HEK293 (cell line): ENCODE results near the gene TRIM56.
"Not testable (repeated sequence)": the region's sequence is repeated elsewhere in the genome, so short reads cannot be mapped to it uniquely, and the experiment has no call there.

ENCODE experiments used
- CTCF ChIA-PET: fragments of 350-600 bp; formaldehyde crosslinking; extraction: SDS; loops from one replicate; lab custom pipeline; 2021; ENCODE audit warnings: antibody characterized with exemption; lab: Yijun Ruan, JAX
- POLR2A ChIA-PET: fragments of 300-600 bp; formaldehyde crosslinking; extraction: SDS; loops from one replicate; lab custom pipeline; 2020; ENCODE audit warnings: antibody characterized with exemption, inconsistent platforms; lab: Yijun Ruan, JAX
- H3K27ac ChIP-seq: fragments of 200-500 bp; sonication (Bioruptor generic); 2 replicates; pipeline ENCODE4 v1.5.1; 2014; ENCODE audit warnings: low read depth, low read length, control low read depth, inconsistent platforms; ENCODE audit errors: extremely low read depth
- H3K36me3 ChIP-seq, 2 experiments: fragments of 200-500 bp in 1 of 2; sonication (Bioruptor generic) in 1 of 2; 1 replicate in 1 of 2; 2 replicates in 1 of 2; pipeline ENCODE4 v1.5.1; 2014 to 2017; ENCODE audit warnings: inconsistent platforms in 2 of 2, low read length in 2 of 2; ENCODE audit not compliant: control insufficient read depth in 2 of 2, insufficient read depth in 1 of 2
- H3K4me1 ChIP-seq: fragments of 200-500 bp; sonication (Bioruptor generic); 2 replicates; pipeline ENCODE4 v1.5.1; 2014; ENCODE audit warnings: mild to moderate bottlenecking, low read length, inconsistent platforms; ENCODE audit not compliant: control insufficient read depth, insufficient read depth
- H3K4me3 ChIP-seq: 2 replicates; pipeline ENCODE4 v1.5.1; 2011; ENCODE audit warnings: low read depth, mild to moderate bottlenecking, control low read depth, low read length, moderate library complexity
- H3K9me3 ChIP-seq: fragments of 200-500 bp; sonication (Bioruptor generic); 2 replicates; pipeline ENCODE4 v1.5.1; 2014; ENCODE audit warnings: low read depth, low read length, inconsistent platforms; ENCODE audit not compliant: control insufficient read depth, insufficient read depth
- EGR2 ChIP-seq: fragments of 450-650 bp; formaldehyde crosslinking; IDR thresholded peaks from 2 replicates; pipeline ENCODE4 v1.5.1; 2016; ENCODE audit warnings: low read depth, missing biosample characterization, missing genetic modification characterization
- GLI2 ChIP-seq: fragments of 450-650 bp; formaldehyde crosslinking; IDR thresholded peaks from 2 replicates; pipeline ENCODE4; 2017; ENCODE audit warnings: missing biosample characterization, missing genetic modification characterization, low read depth, borderline replicate concordance
- HOXA7 ChIP-seq: sonication (generic); formaldehyde crosslinking; IDR thresholded peaks from 2 replicates; pipeline ENCODE4 v1.8.1; 2022; ENCODE audit warnings: missing genetic modification reagents, borderline replicate concordance
- HOXD13 ChIP-seq: sonication (generic); formaldehyde crosslinking; IDR thresholded peaks from 2 replicates; pipeline ENCODE4 v1.8.0; 2022; ENCODE audit warnings: missing genetic modification reagents, borderline replicate concordance
- PRDM1 ChIP-seq: fragments of 450-650 bp; formaldehyde crosslinking; IDR thresholded peaks from 2 replicates; pipeline ENCODE4; 2016; ENCODE audit warnings: missing biosample characterization, missing genetic modification characterization
- ZFHX2 ChIP-seq: fragments of 450-650 bp; formaldehyde crosslinking; conservative IDR thresholded peaks from 2 replicates; pipeline ENCODE4 v1.5.1; 2016; ENCODE audit warnings: missing biosample characterization, missing genetic modification characterization
- ZIC2 ChIP-seq: fragments of 450-650 bp; formaldehyde crosslinking; IDR thresholded peaks from 2 replicates; pipeline ENCODE4 v1.5.1; 2016; ENCODE audit warnings: missing biosample characterization, missing genetic modification characterization
- ZNF10 ChIP-seq: fragments of 450-650 bp; formaldehyde crosslinking; IDR thresholded peaks from 2 replicates; pipeline ENCODE4 v1.5.1; 2017; ENCODE audit warnings: missing biosample characterization, missing genetic modification characterization
- ZNF132 ChIP-seq: fragments of 450-650 bp; formaldehyde crosslinking; IDR thresholded peaks from 2 replicates; pipeline ENCODE4 v1.5.1; 2017; ENCODE audit warnings: missing biosample characterization, missing genetic modification characterization, borderline replicate concordance
- ZNF324 ChIP-seq: fragments of 450-650 bp; formaldehyde crosslinking; IDR thresholded peaks from 2 replicates; pipeline ENCODE4 v1.5.1; 2016; ENCODE audit warnings: missing biosample characterization, missing genetic modification characterization
- ZNF473 ChIP-seq: fragments of 450-650 bp; formaldehyde crosslinking; IDR thresholded peaks from 2 replicates; pipeline ENCODE4 v1.5.1; 2017; ENCODE audit warnings: missing biosample characterization, missing genetic modification characterization
- ZNF76 ChIP-seq: fragments of 450-650 bp; formaldehyde crosslinking; IDR thresholded peaks from 2 replicates; pipeline ENCODE4; 2016; ENCODE audit warnings: low read depth, missing biosample characterization, missing genetic modification characterization, borderline replicate concordance
- ZXDB ChIP-seq: fragments of 450-650 bp; formaldehyde crosslinking; IDR thresholded peaks from 2 replicates; pipeline ENCODE4 v1.5.1; 2016; ENCODE audit warnings: missing biosample characterization, missing genetic modification characterization
- TF ChIP-seq, protein P1 (sequence below): fragments of 450-650 bp; formaldehyde crosslinking; IDR thresholded peaks from 2 replicates; pipeline ENCODE4 v1.5.1; 2017; ENCODE audit warnings: missing biosample characterization, missing genetic modification characterization
- TF ChIP-seq, protein P2 (sequence below): fragments of 450-650 bp; formaldehyde crosslinking; IDR thresholded peaks from 2 replicates; pipeline ENCODE4 v1.5.1; 2016; ENCODE audit warnings: missing biosample characterization, missing genetic modification characterization
- TF ChIP-seq, protein P3 (sequence below): fragments of 450-650 bp; formaldehyde crosslinking; optimal IDR thresholded peaks from 2 replicates; pipeline ENCODE3; 2016; ENCODE audit warnings: missing biosample characterization, mild to moderate bottlenecking, missing genetic modification characterization
- TF ChIP-seq, protein P4 (sequence below): fragments of 450-650 bp; formaldehyde crosslinking; IDR thresholded peaks from 2 replicates; pipeline ENCODE4 v1.5.1; 2016; ENCODE audit warnings: missing biosample characterization, missing genetic modification characterization

TRIM56 gene

DNA sequence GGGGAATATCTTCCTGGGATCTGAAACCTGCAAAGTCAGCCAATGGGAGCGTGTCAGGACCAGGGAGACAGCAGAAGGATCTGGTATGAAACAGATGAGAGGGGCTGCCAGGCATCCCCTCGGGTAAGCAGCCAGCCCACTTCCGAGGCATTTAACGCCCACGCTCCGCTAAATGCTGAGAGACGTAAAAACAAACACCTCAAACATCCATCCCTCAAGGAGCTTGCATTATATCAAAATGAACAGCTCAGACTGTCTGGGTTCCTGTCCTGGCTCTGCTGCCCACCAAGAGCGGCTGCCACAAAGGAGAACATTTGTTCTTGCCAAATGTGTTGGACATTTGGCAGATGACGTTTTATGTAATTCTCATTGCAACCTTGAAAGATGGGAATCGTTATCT is 34.6 kb downstream of the TRIM56 start:
- Histone ChIP-seq H3K27ac (no peak overlapping the region), H3K4me3 (no peak overlapping the region), H3K4me1 (no peaks in the 10 kb centered on the region), H3K36me3 (no peaks in the 10 kb centered on the region), H3K9me3 (no peaks in the 10 kb centered on the region)
- CTCF ChIA-PET, result interaction anchor here (1.8 kb wide), 1 partner anchor 60 kb away, joined by 6 read pairs; no protein-coding TSS in a partner anchor
- POLR2A ChIA-PET, result interaction anchor here (0.6 kb wide), 2 partner anchors 42 to 65 kb away, joined by 3 to 4 read pairs; no protein-coding TSS in a partner anchor
- TF ChIP-seq ZIC2 (tag by site-specific recombination), result no peak
- TF ChIP-seq ZNF473, result no peak
- TF ChIP-seq ZFHX2 (tag by site-specific recombination), result 0 out of 2 replicates have a peak, but pooled peaks have one; percentile 26
- 0 out of 2 replicates have a peak, but pooled peaks have one; percentile 10 for TF ChIP-seq EGR2 (tag by site-specific recombination)

DNA sequence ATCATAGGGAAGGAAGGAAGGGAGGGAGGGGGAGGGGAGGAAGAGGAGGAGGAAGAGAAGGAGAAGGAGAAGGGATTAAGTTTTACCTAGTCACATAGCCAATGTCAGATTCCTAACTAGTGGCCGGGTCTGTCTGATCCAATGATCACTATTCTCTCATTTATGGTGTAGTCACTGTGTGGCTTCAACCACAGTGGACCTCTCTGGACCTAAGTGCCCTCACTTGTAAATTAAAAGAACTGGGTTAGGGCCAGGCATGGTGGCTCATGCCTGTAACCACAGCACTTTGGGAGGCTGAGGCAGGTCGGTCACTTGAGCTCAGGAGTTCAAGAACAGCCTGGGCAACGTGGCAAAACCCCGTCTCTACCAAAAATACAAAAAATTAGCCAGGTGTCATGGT is 35.0 kb downstream of the TRIM56 start:
- Histone ChIP-seq H3K36me3 (no peaks in the 10 kb centered on the region), H3K27ac (no peak overlapping the region), H3K4me1 (no peaks in the 10 kb centered on the region)
- CTCF ChIA-PET, result interaction anchor here (1.8 kb wide), 1 partner anchor 61 kb away, joined by 6 read pairs; no protein-coding TSS in a partner anchor
- TF ChIP-seq ZNF76 (tag by site-specific recombination) (no peak), ZNF10 (tag by site-specific recombination) (peak; percentile 86)
- TF ChIP-seq, all 188 proteins: peak for 1
- H3K4me3 ChIP-seq, result no peak overlapping the region
- no peaks in the 10 kb centered on the region for H3K9me3 ChIP-seq
- POLR2A ChIA-PET, result no interaction called here

DNA sequence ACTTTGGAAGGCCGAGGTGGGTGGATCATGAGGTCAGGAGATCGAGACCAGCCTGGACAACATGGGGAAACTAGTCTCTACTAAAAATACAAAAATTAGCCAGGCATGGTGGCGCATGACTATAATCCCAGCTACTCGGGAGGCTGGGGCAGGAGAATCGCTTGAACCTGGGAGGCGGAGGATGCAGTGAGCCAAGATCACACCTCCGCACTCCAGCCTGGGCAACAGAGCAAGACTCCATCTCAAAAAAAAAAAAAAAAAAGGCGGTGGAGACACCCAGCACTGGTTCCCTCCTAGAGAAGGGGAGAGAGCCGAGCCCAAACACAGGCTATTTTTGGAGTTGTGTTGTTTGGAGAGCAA is 36.3 kb downstream of the TRIM56 start:
- H3K27ac ChIP-seq, H3K4me3 ChIP-seq, CTCF ChIA-PET, H3K9me3 ChIP-seq, H3K36me3 ChIP-seq, H3K4me1 ChIP-seq: not testable (repeated sequence)
- POLR2A ChIA-PET, result interaction anchor here (0.6 to 1.4 kb wide), 5 partner anchors 9 to 1093 kb away, joined by 4 to 6 read pairs (median 4); no protein-coding TSS in a partner anchor

DNA sequence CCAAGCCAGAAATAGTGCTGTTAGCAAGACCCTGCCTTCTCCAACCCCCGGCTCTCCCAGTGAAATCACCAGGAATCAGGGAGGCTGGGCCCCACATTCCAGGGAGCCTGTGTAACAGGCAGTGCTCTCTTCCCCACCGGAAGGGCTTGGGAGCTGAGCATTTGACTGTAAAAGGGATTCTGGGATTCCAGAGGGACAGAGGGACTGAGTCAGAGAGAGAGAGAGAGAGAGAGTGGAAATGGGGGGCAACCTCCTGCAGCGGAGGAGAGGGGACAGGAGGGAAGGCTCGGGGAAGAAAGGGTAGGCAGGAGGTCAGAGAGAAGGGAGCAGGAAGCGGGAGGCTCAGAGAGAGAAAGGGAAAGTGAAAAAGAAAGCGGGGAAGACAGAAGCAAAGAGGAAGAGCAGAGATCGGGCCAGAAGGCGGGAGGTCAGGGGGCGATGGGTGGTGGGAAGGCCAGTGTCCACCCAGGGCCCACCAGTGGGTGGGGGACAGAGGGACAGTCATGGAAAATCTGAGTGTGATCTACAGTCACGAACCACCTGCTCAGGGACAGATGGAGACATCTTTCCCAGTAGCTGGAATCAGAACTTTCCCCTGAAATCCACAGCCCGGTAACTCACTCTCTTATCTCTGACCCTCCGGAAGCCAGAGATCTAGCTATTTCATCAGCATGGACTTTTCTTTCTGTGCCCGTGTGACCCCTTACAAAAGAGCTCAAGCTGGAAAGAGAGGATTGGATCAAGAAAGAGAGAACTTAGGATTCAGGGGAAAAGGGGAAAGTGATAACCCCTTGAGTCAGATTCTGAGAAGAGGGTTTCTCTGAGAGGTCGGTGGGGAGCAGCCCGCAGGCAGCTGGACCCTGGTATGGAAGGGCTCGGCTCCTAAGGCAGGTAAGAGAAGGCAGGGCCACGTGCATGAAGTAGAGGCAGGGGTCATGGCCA is 37.0 kb downstream of the TRIM56 start:
- Histone ChIP-seq H3K9me3 (no peaks in the 10 kb centered on the region), H3K27ac (no peak overlapping the region), H3K4me1 (no peaks in the 10 kb centered on the region; the same call in 1 of the 2 replicates), H3K4me3 (no peak overlapping the region), H3K36me3 (no peaks in the 10 kb centered on the region)
- POLR2A ChIA-PET, result interaction anchor here (0.6 to 1.4 kb wide), 7 partner anchors 10 to 1093 kb away, joined by 3 to 6 read pairs (median 4); partner anchors contain the start of gene SRRT
- CTCF ChIA-PET, result interaction anchor here (0.5 to 6.7 kb wide), 11 partner anchors 9 to 1983 kb away, joined by 3 to 37 read pairs (median 5); no protein-coding TSS in a partner anchor
- TF ChIP-seq ZNF324 (tag by site-specific recombination) (no peak), ZIC2 (tag by site-specific recombination) (peak; percentile 23; the same call in 1 of the 2 replicates), ZNF132 (tag by site-specific recombination) (no peak), HOXD13 (no peak), ZXDB (tag by site-specific recombination) (no peak), GLI2 (no peak), PRDM1 (tag by site-specific recombination) (peak; percentile 94), HOXA7 (CRISPR knock-in tag) (no peak)
- TF ChIP-seq, protein P1, sequence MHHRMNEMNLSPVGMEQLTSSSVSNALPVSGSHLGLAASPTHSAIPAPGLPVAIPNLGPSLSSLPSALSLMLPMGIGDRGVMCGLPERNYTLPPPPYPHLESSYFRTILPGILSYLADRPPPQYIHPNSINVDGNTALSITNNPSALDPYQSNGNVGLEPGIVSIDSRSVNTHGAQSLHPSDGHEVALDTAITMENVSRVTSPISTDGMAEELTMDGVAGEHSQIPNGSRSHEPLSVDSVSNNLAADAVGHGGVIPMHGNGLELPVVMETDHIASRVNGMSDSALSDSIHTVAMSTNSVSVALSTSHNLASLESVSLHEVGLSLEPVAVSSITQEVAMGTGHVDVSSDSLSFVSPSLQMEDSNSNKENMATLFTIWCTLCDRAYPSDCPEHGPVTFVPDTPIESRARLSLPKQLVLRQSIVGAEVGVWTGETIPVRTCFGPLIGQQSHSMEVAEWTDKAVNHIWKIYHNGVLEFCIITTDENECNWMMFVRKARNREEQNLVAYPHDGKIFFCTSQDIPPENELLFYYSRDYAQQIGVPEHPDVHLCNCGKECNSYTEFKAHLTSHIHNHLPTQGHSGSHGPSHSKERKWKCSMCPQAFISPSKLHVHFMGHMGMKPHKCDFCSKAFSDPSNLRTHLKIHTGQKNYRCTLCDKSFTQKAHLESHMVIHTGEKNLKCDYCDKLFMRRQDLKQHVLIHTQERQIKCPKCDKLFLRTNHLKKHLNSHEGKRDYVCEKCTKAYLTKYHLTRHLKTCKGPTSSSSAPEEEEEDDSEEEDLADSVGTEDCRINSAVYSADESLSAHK (tag by site-specific recombination), result no peak
- TF ChIP-seq, protein P2, sequence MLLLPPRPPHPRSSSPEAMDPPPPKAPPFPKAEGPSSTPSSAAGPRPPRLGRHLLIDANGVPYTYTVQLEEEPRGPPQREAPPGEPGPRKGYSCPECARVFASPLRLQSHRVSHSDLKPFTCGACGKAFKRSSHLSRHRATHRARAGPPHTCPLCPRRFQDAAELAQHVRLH (tag by site-specific recombination), result no peak
- TF ChIP-seq, protein P3, sequence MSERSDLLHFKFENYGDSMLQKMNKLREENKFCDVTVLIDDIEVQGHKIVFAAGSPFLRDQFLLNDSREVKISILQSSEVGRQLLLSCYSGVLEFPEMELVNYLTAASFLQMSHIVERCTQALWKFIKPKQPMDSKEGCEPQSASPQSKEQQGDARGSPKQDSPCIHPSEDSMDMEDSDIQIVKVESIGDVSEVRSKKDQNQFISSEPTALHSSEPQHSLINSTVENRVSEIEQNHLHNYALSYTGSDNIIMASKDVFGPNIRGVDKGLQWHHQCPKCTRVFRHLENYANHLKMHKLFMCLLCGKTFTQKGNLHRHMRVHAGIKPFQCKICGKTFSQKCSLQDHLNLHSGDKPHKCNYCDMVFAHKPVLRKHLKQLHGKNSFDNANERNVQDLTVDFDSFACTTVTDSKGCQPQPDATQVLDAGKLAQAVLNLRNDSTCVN (tag by site-specific recombination), result no peak
- TF ChIP-seq, protein P4, sequence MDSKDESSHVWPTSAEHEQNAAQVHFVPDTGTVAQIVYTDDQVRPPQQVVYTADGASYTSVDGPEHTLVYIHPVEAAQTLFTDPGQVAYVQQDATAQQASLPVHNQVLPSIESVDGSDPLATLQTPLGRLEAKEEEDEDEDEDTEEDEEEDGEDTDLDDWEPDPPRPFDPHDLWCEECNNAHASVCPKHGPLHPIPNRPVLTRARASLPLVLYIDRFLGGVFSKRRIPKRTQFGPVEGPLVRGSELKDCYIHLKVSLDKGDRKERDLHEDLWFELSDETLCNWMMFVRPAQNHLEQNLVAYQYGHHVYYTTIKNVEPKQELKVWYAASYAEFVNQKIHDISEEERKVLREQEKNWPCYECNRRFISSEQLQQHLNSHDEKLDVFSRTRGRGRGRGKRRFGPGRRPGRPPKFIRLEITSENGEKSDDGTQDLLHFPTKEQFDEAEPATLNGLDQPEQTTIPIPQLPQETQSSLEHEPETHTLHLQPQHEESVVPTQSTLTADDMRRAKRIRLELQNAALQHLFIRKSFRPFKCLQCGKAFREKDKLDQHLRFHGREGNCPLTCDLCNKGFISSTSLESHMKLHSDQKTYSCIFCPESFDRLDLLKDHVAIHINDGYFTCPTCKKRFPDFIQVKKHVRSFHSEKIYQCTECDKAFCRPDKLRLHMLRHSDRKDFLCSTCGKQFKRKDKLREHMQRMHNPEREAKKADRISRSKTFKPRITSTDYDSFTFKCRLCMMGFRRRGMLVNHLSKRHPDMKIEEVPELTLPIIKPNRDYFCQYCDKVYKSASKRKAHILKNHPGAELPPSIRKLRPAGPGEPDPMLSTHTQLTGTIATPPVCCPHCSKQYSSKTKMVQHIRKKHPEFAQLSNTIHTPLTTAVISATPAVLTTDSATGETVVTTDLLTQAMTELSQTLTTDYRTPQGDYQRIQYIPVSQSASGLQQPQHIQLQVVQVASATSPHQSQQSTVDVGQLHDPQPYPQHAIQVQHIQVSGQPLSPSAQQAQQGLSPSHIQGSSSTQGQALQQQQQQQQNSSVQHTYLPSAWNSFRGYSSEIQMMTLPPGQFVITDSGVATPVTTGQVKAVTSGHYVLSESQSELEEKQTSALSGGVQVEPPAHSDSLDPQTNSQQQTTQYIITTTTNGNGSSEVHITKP, result no peak
